Sigmoid colon (tissue), 7 donors: Measurements from ENCODE around the gene GPN3. TPM values are rescaled to one million over a fixed set of nuclear protein-coding genes. Genes with fewer than 3 reads are reported as not detected.
"Not testable (repeated sequence)": the region's sequence is repeated elsewhere in the genome, so short reads cannot be mapped to it uniquely, and the experiment has no call there.

Experiments
- DNase-seq: peaks from one replicate; pipeline ENCODE4 v3.0.0-alpha.2; 2019
- H3K27ac ChIP-seq, 4 donors: fragments of 200-600 bp; sonication (generic); one replicate each; pipeline ENCODE4 v1.5.1; 2016 to 2019; ENCODE audit warnings: mild to moderate bottlenecking in 1 of 4
- H3K27me3 ChIP-seq, 3 donors: fragments of 200-600 bp; sonication (generic); one replicate each; pipeline ENCODE4 v1.5.1; 2019; ENCODE audit warnings: mild to moderate bottlenecking in 1 of 3
- H3K36me3 ChIP-seq, 4 donors: fragments of 200-600 bp; sonication (generic); one replicate each; pipeline ENCODE4 v1.5.1; 2016 to 2019
- H3K4me1 ChIP-seq, 4 donors: fragments of 200-600 bp; sonication (generic); one replicate each; pipeline ENCODE4 v1.5.1; 2017 to 2019
- H3K4me3 ChIP-seq, 4 donors: fragments of 200-600 bp; sonication (generic); one replicate each; pipeline ENCODE4 v1.5.1; 2017 to 2019; ENCODE audit warnings: mild to moderate bottlenecking in 2 of 4, moderate library complexity in 1 of 4
- H3K9me3 ChIP-seq, 4 donors: fragments of 200-600 bp in 3 of 4; sonication (generic) in 3 of 4; one replicate each; pipeline versions ENCODE4 v1.5.1 to v1.6.1; 2013 to 2019
- CTCF ChIP-seq, 4 experiments: fragments of 450-650 bp in 3 of 4; fragments of 200-600 bp in 1 of 4; IDR thresholded peaks; one replicate each; pipeline ENCODE4 v1.5.1; 2016 to 2019; ENCODE audit warnings: antibody characterized with exemption in 4 of 4, mild to moderate bottlenecking in 3 of 4, moderate library complexity in 2 of 4
- EP300 ChIP-seq, 4 donors: sonication (generic); formaldehyde crosslinking; IDR thresholded peaks; one replicate each; pipeline ENCODE4 v1.6.1; 2017; ENCODE audit warnings: antibody characterized with exemption in 4 of 4
- POLR2A ChIP-seq, 2 donors: fragments of 450-650 bp; IDR thresholded peaks; one replicate each; pipeline ENCODE4 v1.6.1; 2016; ENCODE audit warnings: antibody characterized with exemption in 2 of 2, mild to moderate bottlenecking in 2 of 2, moderate library complexity in 2 of 2
- POLR2AphosphoS5 ChIP-seq, 4 donors: sonication (generic); formaldehyde crosslinking; IDR thresholded peaks; one replicate each; pipeline ENCODE4 v1.6.1; 2017; ENCODE audit warnings: antibody characterized with exemption in 4 of 4
- WGBS, 2 donors: extraction: QIAGEN DNeasy Blood & Tissue Kit; methylation state at CpG; one replicate each; pipeline ENCODE4 v1.1.7; 2013; 5-methylcytosine and 5-hydroxymethylcytosine counted together
- intact Hi-C: fragments of 100-400 bp; cut with DNase I; formaldehyde crosslinking; loops from one replicate; pipeline ENCODE4 v1.15.1; 2023
- polyA plus RNA-seq, 3 donors: library from polyadenylated mRNA; stranded (reverse); fragments of 200-250 nt; gene quantifications; one replicate each; pipeline ENCODE4 v1.2.3, GENCODE V29; 2013
- total RNA-seq, 4 donors: library from RNA; depleted of rRNA; stranded (reverse); fragments of >200 nt; gene quantifications; one replicate each; pipeline ENCODE4 v1.1.0, GENCODE V29; 2016
- donor health status: healthy with polysubstance abuse.
- donor health status: Bipolar disorder and iron deficiency.
- donor health status: healthy.

Gene GPN3
- total and polyA plus RNA-seq, 7 donors: 12.6 to 22.8 (median 17.3) TPM

- peak overlapping the region in 2 of 4 donors; percentile 40 to 50 for H3K27ac ChIP-seq
- TF ChIP-seq POLR2AphosphoS5 (IDR thresholded peaks at IDR 0.05): peak; percentile 24 to 62 (median 44)
- no peak for TF ChIP-seq EP300 (IDR thresholded peaks at IDR 0.05)
- no peak for DNase-seq
- no peaks in the 10 kb centered on the region for H3K9me3 ChIP-seq
- peaks cover 0 to 9% (median 5%) of the 10 kb centered on the region in 4 donors for H3K4me1 ChIP-seq
- WGBS, 2 donors: 51 to 56% methylated on average over 3 of the region's 3 CpGs
- intact Hi-C loops: no loop called here
- H3K27me3 ChIP-seq: no peaks in the 10 kb centered on the region
- H3K4me3 ChIP-seq: no peak overlapping the region
- no peaks in the 10 kb centered on the region for H3K36me3 ChIP-seq
Measured at GRCh38 chr12:110426406-110426805, 41.7 kb downstream of the GPN3 start.

GRCh38 chr12:110424237-110424636 is 43.8 kb downstream of the GPN3 start:
- Histone ChIP-seq H3K27ac (no peak overlapping the region), H3K27me3 (no peaks in the 10 kb centered on the region), H3K4me1 (peaks cover 0 to 9% (median 3%) of the 10 kb centered on the region in 4 donors), H3K9me3 (no peaks in the 10 kb centered on the region), H3K36me3 (no peaks in the 10 kb centered on the region), H3K4me3 (no peak overlapping the region)
- intact Hi-C loops: no loop called here
- no peak for TF ChIP-seq POLR2A (IDR thresholded peaks at IDR 0.05)
- no peak for TF ChIP-seq CTCF (IDR thresholded peaks at IDR 0.05)
- TF ChIP-seq POLR2AphosphoS5 (IDR thresholded peaks at IDR 0.05): no peak
- TF ChIP-seq EP300 (IDR thresholded peaks at IDR 0.05): no peak
- WGBS, 2 donors: 72 to 82% methylated on average over 3 of the region's 3 CpGs
- DNase-seq: no peak

GRCh38 chr12:110421701-110422100 is 46.4 kb downstream of the GPN3 start:
- 81 to 82% methylated on average over 4 of the region's 4 CpGs for WGBS, 2 donors
- Histone ChIP-seq H3K36me3 (no peaks in the 10 kb centered on the region), H3K4me3 (no peak overlapping the region), H3K4me1 (peaks cover 0 to 9% (median 3%) of the 10 kb centered on the region in 4 donors), H3K27ac (peak overlapping the region in 3 of 4 donors; percentile 14 to 68 (median 55)), H3K9me3 (no peaks in the 10 kb centered on the region), H3K27me3 (no peaks in the 10 kb centered on the region)
- intact Hi-C loops: no loop called here
- no peak for TF ChIP-seq POLR2A (IDR thresholded peaks at IDR 0.05)
- no peak for TF ChIP-seq POLR2AphosphoS5 (IDR thresholded peaks at IDR 0.05)
- TF ChIP-seq CTCF (IDR thresholded peaks at IDR 0.05): no peak
- TF ChIP-seq EP300 (IDR thresholded peaks at IDR 0.05): no peak
- DNase-seq: no peak

GRCh38 chr12:110421159-110421661 is 46.8 kb downstream of the GPN3 start:
- Histone ChIP-seq H3K27ac (peak overlapping the region in 2 of 4 donors; percentile 14 to 55), H3K4me3 (no peak overlapping the region), H3K4me1 (peaks cover 0 to 9% (median 3%) of the 10 kb centered on the region in 4 donors), H3K9me3 (no peaks in the 10 kb centered on the region), H3K36me3 (no peaks in the 10 kb centered on the region), H3K27me3 (no peaks in the 10 kb centered on the region)
- intact Hi-C loops: no loop called here
- no peak for TF ChIP-seq EP300 (IDR thresholded peaks at IDR 0.05)
- TF ChIP-seq POLR2AphosphoS5 (IDR thresholded peaks at IDR 0.05): no peak
- TF ChIP-seq CTCF (IDR thresholded peaks at IDR 0.05): no peak
- no peak for TF ChIP-seq POLR2A (IDR thresholded peaks at IDR 0.05)
- no peak for DNase-seq
- 53 to 56% methylated on average over 3 of the region's 3 CpGs for WGBS, 2 donors

GRCh38 chr12:110420644-110421043 is 47.4 kb downstream of the GPN3 start:
- H3K4me1 ChIP-seq, H3K27me3 ChIP-seq, H3K36me3 ChIP-seq, DNase-seq, H3K9me3 ChIP-seq, H3K4me3 ChIP-seq, intact Hi-C loops: not testable (repeated sequence)
- 90 to 93% methylated on average over 1 of the region's 1 CpG for WGBS, 2 donors
- peak overlapping the region in 1 of 4 donors; percentile 55 for H3K27ac ChIP-seq

- intact Hi-C loops, DNase-seq, H3K36me3 ChIP-seq, H3K9me3 ChIP-seq, H3K27me3 ChIP-seq, H3K4me3 ChIP-seq, H3K4me1 ChIP-seq, H3K27ac ChIP-seq: not testable (repeated sequence)
- 79 to 82% methylated on average over 3 of the region's 3 CpGs for WGBS, 2 donors
Measured at GRCh38 chr12:110417113-110417512, 50.9 kb downstream of the GPN3 start.

- H3K27ac ChIP-seq, H3K27me3 ChIP-seq, DNase-seq, intact Hi-C loops, H3K36me3 ChIP-seq, H3K9me3 ChIP-seq, H3K4me1 ChIP-seq, H3K4me3 ChIP-seq: not testable (repeated sequence)
- WGBS, 2 donors: 92 to 94% methylated on average over 6 of the region's 6 CpGs
Measured at GRCh38 chr12:110410086-110410485, 58.0 kb downstream of the GPN3 start.

GRCh38 chr12:110405126-110405662 is 62.9 kb downstream of the GPN3 start:
- H3K4me3 ChIP-seq, H3K27ac ChIP-seq, DNase-seq, H3K27me3 ChIP-seq, intact Hi-C loops, H3K9me3 ChIP-seq: not testable (repeated sequence)
- Histone ChIP-seq H3K36me3 (peaks cover 0 to 10% (median 0%) of the 10 kb centered on the region in 4 donors), H3K4me1 (peaks cover 0 to 21% (median 14%) of the 10 kb centered on the region in 4 donors)
- 89 to 93% methylated on average over 16 of the region's 16 CpGs for WGBS, 2 donors
